Measurements from ENCODE around the gene EHD4.

The EHD4 gene

DNA sequence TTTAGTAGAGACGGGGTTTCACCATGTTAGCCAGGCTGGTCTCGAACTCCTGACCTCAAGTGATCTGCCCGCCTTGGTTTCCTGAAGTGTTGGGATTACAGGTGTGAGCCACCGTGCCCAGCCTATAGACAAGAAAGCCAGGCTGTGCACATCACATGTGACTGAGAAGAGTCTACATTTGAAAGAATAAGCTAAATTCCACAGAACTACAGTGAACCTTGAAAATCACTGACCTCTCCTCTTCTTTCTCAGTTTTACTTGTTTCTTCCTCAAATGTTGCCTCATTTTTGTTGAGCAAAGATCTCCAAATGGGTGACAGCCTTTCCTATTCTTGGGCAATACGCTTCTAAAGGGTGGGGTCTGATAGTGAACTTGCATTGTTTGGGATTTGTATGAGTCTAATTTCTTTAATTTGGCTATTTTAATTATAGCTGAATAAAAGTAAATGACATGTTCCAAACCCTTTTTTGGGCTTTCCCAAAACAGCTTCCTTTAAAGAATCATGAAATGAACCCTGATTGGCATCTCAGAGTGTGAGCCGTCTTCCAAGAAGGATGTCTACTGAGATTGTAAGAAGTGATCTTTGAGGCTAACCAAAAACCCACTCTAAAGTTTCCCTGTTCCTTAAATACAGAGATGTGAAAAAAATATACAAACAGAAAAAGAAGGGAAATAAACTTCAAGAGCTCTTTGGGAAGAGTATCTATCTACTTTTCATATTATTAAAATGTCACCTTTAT is 56.9 kb downstream of the EHD4 start:
- no peak for FAIRE-seq

DNA sequence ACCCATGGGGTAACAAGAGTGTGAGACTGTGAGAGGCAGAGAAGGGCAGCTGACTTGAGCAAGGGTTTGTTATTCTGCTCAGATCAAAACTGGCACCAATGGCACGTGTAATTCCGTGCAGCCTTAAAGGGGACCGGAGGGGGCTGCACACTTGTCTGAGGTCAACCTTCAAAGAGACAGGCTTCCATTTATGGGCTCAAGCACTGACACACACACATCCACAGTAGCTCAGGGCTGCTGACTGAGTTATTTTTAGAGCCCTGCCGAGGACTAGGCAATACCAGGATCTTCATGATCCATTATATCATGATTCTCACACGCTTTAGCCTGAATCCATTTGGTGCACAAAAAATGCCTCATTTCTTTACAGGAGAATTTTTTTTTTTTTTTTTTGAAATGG is 57.9 kb downstream of the EHD4 start:
- FAIRE-seq = no peak

DNA sequence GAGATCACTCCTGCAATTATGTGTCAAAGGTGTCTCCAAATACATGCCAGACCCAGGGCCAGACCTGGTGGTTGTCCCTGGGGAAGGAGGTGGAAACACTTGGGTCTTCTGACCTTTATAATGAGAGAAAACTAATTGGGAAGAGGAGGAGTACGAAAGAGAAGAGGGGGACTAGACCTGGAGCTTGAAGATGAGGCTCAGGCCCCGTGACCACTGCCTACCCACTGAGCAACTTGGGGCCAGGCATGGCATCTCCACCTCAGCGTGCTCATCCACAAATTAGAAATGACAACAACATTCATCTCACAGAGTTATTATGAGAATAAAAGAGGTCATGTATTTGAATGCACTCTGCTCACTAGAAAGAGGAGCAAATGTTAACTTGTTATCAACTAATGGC is 59.1 kb downstream of the EHD4 start:
- FAIRE-seq = no peak

DNA sequence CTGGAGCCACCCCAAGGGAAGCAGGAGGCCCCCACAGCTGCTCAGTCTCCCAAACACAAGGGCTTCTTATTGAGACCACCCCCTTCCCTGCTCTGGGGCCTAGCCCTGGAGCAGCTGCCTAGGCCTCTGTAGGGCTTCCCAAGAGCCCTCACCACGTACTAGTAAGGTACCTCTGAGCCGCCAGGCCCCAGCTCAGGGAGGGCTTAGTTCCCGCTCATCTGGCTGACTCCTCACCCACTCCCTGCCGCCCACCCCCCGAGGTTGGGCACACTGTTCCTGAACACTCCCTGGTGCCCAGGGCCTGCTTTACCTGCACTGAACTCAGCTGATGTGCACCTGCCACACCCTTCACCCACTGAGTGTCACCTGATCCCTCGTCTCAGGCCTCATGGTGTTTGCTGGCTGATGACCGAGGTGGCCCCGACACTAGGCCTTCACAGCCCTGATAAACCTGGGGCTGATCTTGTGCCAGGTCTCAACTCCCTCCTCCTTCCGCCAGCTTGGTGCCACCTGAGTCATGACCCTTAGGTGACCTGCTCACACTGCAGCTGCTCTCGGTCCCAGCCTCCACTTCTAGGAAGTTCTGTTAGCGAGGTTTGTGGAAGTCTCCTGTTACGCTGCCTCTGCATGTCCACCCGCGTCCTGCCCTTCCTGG is 60.5 kb downstream of the EHD4 start:
- no peak for FAIRE-seq

DNA sequence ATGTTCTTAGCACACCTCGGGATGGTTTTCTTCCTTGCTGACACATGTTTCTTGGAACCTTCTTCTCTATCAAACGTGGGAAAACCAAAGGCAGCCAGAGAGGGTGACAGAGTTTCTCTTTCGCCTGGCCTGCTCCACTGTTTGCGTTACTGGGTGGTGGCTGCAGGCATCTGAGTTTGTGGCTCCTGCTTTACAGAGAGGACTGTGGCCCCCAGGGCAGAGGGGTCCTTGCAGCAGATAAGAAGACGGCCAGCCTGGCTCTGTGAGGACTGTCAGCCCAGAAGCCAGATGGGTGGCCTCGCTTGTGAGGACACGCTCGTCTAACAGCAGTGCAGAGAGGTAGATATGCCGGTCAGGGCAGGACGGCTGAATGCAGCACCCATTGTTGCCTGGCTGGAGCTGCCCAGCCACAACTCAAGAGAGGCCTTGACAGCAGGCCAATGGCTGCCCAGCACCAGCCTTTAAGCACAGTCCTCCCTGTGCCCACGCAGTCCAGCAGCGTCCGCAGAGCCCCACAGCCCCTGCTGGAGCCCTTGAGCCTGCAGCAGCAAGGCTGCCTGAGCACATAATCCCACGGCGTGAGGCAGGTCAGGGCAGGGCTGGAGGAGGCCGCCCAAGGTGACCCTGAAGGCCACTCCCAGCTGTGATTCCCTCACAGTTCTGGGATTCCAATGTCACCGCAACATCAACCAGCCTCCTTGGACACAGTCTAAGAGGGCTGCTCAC is 63.5 kb downstream of the EHD4 start:
- no peak for FAIRE-seq

DNA sequence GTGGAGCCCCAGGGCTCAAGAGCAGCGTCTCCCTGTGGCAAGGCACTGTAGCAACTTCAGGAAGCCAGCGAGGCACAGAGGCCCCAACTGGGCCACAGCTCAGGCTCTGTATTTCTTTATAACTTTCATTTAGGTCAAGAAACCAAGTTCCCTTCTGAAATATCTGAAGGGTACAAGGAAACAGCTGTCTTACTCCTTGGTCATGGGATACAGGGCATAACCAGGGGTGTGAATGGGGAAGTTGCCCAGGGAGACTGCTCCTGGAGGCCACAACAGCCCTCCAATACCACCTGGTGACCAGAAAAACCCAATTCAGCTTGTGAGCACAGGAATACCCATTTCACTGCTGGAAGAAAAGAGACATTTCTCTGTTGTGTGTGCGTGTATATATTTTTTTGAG is 65.2 kb downstream of the EHD4 start:
- no peak for FAIRE-seq

DNA sequence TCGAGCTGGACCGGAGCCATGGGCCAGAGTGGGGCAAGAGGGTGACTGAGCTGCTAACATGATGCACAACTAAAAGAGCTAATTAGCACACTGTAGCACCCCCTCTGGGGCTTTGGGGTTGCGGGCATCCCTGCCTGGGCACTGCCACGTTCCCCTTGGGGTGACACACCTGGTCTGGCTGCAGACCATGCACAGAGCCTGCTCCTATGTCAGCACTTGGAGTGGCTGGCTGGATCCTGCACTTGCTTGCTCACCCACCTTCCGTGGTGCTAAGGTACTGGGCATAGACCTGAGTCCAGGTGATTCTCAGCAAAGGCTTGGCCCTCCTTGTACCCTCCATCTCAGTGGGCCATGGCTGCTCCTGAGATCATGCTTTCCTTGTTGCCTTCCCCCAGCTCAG is 65.7 kb downstream of the EHD4 start:
- no peak for FAIRE-seq

DNA sequence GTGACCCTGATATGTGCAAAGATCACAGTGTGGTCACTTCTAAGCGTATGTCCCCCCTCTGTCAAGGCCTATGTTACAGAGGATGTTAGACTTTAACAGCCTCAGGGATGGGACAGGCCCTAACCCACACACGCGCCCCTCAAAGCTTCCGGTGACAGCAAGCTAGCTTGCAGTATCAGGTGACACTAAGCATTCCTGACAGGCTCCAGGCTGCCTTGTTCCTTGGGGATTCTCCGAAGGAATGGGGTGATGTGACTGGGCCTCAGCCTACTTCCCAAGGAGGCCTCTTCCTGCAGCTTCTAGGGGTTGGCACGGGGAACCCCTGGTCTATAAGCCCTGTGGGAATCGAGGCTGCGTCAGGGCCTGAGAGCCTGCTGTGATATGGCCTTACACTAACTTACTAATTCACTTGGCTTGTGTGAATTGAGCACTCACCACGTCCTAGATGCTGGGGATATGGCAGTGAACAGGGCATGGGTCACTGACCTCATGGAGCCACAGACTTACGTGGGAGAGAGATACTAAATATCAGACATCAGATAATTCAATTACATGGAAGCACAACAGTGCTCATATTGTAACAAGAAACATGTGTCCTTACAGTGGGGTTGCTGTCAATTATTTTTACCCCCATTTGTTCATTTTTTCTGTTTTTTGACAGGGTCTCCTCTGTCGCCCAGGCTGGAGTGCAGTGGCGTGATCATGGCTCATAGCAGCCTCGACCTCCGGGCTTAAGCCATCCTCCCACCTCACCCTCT is 67.1 kb downstream of the EHD4 start:
- no peak for FAIRE-seq

DNA sequence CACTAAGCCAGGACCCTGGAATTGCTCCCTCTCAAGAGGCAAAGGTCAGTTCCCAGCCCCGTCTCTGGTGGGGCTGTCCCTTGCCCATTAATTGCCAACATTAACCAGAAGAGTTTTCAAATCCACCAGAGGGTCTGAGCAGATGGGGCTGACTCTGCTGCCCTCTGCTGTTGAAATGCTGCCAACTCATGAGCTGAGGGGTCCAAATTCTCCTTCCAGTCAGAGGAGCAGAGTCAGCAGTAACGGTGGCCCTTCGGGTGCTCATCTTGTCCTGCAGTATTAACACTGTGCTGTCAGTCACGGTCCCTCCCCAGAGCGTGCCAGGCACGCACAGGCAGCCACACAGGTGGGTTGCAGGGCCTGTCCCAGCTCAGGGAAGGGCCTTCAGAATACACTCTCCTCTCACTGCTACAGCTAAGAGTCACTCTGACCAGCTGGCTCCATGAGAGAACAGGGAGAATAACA is 67.8 kb downstream of the EHD4 start:
- no peak for FAIRE-seq

DNA sequence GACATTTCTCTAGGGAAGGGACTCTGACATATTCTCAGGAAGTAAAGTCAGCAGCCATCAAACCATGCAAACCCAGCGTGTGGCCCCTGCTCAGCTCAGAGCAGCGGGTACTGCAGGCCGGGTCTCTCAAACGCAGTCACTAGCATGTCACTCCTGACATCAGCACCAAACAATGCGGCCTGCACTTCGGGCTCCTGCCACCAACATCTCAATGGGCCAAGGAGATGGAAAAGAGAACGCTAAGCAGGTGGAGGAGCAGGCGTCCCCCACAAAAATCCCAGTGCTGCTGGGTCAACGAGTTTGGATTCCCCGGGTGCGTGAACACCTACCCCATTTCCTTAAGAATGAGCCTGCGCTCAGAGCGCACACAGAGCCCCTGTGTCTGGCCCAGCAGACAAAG is 68.6 kb downstream of the EHD4 start:
- no peak for FAIRE-seq

DNA sequence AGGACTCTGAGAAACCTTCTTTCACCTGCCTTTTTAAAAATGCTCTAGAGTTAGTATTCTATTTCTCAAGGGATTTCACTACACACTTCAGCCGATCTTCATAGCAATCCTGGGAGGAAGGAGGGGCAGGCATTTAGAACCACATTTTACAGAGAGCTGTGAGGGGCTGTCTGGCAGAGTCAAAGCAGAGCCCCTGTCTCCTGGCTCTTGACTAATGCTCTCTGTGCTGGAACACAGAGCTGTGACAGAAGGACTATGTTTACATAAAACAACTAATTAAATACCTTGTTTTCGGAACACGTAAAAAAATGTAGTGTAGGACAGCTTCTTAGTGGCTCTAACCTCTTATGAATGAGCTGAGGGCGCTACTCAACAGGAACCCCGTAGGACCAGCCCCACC is 70.9 kb downstream of the EHD4 start:
- FAIRE-seq = no peak

DNA sequence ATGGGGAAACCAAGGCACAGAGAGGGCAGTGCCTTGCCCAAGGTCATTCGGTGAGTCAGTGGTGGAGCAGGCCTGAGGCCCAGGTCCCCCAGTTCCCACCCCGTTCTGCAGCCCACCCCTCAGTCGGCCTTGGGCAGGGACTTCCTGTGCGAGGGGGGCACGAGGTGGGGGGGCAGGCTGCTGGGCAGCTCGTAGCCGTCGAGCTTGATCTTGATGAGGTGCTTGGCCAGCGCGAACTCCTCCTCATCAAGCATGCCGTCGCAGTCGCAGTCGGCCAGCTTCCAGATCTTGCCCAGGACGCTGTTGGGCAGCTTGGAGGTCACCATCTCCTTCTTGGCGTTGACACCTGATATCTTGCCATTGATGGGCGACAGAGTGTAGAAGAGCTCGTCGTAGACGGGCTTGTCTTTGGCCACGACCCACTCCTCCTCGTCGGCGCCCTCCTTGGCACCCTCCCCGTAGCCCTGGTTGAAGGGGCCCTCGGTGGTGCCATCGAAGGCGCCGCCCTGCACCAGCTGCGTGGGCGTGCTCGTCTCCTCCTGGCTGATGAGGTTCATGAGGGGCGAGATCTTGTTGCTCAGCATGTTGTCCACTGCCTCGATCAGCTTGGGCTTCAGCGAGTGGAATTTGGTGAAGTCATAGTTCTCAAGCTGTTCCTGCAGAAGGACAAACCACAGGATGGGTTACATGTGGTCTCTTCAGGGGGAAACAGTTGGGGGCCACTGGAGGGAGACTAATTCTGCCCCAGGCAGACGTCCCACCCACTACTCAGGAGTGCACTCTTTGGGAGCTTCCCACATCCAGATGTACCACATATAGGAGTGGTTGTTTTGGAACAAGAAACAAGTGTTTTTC is 71.6 kb downstream of the EHD4 start:
- no peak for FAIRE-seq

DNA sequence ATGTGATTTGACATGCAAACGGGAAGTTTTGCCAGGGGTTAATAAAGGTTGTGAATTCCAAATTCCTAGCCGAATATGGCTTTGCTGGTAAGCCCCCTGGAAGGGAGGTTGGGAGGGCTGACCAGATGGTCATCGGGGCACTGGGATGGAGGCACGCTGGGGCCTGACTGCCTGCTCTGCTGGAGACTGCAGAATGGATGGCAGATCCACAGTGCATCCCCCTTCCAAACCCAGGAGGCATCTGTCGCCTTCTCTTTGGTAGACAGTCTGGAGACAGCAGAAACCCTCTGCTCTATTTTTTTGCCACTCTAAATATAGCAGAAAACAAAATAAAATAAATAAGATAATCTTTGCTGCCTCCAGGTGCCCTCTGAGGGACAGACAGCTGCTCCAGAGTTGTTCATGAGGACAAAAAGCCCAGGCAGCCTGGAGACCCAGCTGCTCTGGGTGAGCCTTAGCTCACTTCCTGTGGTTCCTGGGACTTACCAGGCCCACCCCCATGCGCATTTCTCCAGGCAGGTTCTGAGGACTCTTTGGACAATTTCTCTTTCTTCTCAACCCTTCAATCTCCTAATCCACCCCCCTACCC is 72.4 kb downstream of the EHD4 start:
- FAIRE-seq = no peak

DNA sequence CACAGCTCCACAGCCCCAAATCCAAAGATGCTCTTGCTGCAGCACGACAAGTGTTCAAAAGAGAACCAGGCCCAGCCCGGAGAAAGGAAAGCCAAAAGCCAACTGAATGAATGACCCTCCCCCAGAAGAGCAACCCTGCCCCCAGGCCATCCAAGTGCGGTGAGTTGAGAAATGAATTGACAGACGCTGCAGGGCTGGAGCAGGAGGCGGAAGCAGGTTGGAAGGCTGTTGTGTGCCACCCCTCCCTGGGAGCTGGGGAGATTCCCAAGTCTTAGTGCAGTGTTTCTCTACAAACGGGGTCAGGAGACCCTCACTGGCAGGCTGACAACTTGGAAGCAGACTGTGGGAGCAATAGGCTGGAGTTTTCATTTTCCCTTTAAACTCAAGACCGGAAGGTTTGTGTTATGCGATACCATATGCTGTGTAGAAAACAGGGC is 75.0 kb downstream of the EHD4 start:
- FAIRE-seq = no peak

DNA sequence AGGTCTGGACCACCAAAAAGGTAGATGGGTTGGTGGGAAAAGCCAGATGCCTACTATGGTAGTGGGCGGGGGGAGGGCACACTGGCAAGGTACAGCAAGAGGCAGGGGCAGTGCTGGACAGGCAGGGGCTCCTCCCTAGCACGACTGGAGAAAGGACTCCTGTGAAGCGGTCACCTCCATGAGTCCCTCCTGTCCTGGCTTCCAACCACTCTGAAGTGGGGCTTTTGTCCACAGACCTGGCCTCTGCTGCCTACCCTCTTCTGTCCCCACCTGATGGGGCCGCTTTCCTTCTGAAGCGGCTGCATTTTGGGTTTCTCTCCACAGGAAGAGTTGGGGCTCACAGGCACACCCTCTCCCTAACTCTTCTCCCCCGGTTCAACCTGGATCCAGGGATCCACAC is 75.8 kb downstream of the EHD4 start:
- no peak for FAIRE-seq

DNA sequence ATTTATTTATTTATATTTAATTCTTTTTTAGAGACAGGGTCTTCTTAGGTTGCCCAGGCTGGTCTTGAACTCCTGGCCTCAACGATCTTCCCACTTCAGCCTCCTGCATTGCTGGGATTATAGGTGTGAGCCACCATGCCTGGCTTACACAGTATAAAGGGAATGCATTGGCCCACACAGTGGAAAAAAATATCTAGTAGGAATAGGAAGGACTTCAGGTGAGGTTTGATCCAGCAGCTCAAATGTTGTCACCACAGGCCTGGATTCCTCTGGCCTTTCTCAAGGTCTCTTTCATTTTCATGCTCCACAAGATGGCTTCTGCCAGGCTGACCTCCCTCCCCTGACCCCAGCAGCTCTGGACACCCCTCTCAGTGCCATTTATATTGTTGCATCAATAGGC is 76.4 kb downstream of the EHD4 start:
- FAIRE-seq = no peak

DNA sequence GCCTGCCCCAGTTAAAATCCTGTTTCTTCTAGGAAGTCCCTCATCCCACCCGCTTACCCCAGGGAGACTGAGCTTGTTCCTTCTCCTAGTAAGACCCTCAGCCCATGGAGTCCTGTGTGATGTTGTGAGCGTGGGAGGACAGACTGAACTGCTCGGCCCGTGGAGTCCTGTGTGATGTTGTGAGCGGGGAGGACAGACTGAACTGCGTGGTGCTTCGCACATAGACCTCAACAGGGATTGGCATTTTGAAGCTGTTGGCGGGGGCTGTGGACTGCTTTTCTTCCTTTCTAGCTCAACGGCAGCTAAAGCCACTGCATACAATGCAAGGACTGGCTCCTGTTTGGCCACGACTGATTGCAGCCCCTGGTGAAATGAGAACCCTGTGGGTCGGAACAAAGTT is 76.9 kb downstream of the EHD4 start:
- no peak for FAIRE-seq

DNA sequence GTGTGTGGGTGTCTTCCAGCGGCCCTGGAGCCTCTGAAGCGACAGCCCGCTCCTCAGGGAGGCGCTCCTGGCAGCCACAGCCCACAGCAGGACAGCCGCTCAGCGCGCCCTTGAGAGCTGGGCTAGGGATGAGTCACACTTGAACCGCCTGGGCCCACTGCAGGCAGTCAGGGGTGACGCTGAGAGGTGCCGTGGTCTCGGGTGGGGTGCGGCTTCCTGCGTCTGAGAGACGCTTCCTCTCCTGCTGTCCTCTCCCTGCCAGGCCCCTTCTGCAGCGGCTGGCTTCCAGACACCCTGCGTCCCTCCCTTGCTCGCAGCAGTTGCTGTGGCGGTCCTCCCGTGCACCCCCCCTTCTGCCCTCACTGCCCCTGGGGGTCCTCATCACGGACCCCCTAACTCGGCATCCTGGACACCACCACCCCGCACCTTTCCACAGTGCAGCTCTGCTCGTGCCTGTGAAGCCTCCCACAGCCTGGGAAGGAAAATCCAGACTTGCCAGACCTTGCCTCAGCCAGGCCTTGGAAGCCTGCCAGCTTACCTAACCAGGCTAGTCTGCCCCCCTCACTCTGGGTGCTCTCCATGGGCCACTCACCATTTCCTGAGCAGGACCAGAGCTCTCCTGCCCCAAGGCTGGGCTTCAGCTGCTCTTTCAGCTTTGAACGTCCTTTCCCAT is 77.4 kb downstream of the EHD4 start:
- FAIRE-seq = no peak

DNA sequence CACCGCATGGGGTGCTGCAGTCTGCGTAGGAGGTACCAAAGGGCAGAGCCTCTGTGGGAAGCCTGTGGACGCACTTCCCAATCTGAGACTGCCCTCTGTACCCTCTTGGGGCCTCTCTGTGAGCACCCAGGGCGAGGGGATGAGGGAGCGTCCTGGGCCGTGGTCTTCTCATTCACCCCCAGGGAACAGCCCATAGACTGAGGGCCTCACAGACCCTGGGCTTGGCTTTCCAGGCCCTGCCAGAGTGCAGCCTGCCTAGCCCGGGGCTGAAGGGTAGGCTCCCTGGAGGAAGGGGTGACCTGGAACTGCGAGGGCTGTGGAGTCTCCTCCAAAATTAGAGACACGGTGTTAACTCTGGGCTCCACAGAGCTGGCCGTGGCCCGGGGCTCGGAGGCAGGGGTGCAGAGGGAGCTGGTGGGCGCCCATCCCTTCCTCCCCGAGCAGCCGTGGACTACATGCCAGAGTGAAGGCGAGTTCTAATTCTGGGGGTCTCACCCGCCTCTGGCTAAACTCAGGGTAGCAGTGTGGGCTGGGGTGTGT is 78.0 kb downstream of the EHD4 start:
- FAIRE-seq = no peak

DNA sequence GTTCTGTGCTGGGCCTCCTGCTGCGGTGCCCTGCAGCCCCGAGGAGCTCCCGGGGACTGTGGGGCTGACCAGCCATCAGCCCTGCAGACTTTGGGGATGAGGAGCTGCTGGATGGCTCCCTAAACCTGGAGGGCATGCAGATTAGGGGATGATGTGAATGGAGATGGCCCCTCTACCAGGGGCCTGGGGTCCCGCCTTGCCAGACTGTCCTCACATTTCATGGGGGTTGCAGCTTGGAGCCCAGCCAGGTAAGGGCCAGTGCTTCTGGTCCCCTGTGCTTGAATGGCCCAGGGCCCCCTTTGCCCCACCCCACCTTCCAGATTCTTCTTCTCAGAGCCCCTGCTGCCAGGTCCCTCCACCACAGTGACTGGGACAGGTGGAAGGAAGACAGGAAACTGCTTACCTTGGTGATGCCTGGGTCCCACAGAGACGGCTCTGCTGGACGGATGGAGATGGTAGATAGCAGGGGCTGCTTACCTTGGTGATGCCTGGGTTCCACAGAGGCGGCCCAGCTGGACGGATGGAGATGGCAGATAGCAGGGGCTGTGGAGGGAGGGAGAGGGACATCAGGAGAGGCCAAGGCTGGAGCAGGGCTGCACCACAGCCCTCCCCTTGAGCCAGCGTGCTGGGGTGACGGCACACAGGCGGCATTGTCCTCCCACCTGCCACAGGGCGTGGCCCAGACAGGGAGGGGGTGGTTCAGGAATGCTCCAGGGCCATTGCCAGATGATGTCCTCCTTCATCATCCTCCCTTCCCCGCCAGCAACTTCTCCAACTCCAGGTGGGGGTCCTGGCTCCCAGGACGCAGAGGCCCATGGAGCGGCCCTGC is 78.7 kb downstream of the EHD4 start, which contains the start of gene SPTBN5:
Gene SPTBN5, minus strand, starts transcription at position 632 of the 829 bp plus-strand sequence. Its CDS starts 556 bp downstream, at position 76.
- FAIRE-seq = no peak
